Ovary (tissue), 9 donors: ENCODE measurements around the gene JPH3. TPM values are rescaled to one million over a fixed set of nuclear protein-coding genes. Genes with fewer than 3 reads are reported as not detected.

Experiments used
- DNase-seq, 5 donors: peaks; one replicate each; pipeline ENCODE4 v3.0.0-alpha.2; 2019 to 2020
- H3K27ac ChIP-seq, 2 donors: fragments of 200-600 bp; one replicate each; pipeline versions ENCODE4 v1.5.1 to v1.8.0; 2019 to 2022
- H3K27me3 ChIP-seq: fragments of 200-600 bp; one replicate; pipeline ENCODE4 v1.8.0; 2022
- H3K36me3 ChIP-seq: fragments of 200-600 bp; sonication (generic); one replicate; pipeline ENCODE4 v1.5.1; 2019
- H3K4me1 ChIP-seq: one replicate; pipeline ENCODE4 v1.8.1; 2013; ENCODE audit warnings: mild to moderate bottlenecking, moderate library complexity; ENCODE audit not compliant: insufficient read depth
- H3K4me3 ChIP-seq: fragments of 200-600 bp; sonication (generic); one replicate; pipeline ENCODE4 v1.5.1; 2017
- H3K9me3 ChIP-seq, 2 donors: fragments of 200-600 bp in 1 of 2; sonication (generic) in 1 of 2; one replicate each; pipeline versions ENCODE4 v1.5.1 to v1.8.1; 2013 to 2019; ENCODE audit warnings: mild to moderate bottlenecking in 1 of 2, moderate library complexity in 1 of 2
- CTCF ChIP-seq, 3 donors: fragments of 450-650 bp in 2 of 3; fragments of 200-600 bp in 1 of 3; IDR thresholded peaks; one replicate each; pipeline versions ENCODE4 v1.5.1 to v1.8.0; 2016 to 2022; ENCODE audit warnings: antibody characterized with exemption in 3 of 3, mild to moderate bottlenecking in 1 of 3
- EP300 ChIP-seq: sonication (generic); formaldehyde crosslinking; IDR thresholded peaks from one replicate; pipeline ENCODE4 v1.6.1; 2017; ENCODE audit warnings: antibody characterized with exemption
- POLR2A ChIP-seq: fragments of 450-650 bp; IDR thresholded peaks from one replicate; pipeline ENCODE4 v1.6.1; 2017; ENCODE audit warnings: antibody characterized with exemption, mild to moderate bottlenecking, moderate library complexity
- WGBS, 3 donors: extraction: QIAGEN DNeasy Blood & Tissue Kit in 1 of 3; methylation state at CpG; one replicate each; pipeline versions ENCODE4 v1.1.5 to v1.1.7; 2013 to 2017; 5-methylcytosine and 5-hydroxymethylcytosine counted together
- intact Hi-C, 4 donors: fragments of 100-400 bp; cut with DNase I; formaldehyde crosslinking; loops; one replicate each; pipeline versions ENCODE4 v1.11.0 to v1.15.1; 2022 to 2023
- polyA plus RNA-seq, 2 donors: library from polyadenylated mRNA; stranded (reverse); fragments of 200-250 nt in 1 of 2; fragments of 350-450 nt in 1 of 2; fragmentation: Illumina TruSeq in 1 of 2; extraction: RNeasy Lipid Tissue Mini Kit (QIAGEN cat#74804) in 1 of 2; gene quantifications; one replicate each; pipeline ENCODE4 v1.2.3, GENCODE V29; 2013 to 2014
- total RNA-seq, 7 donors: library from RNA; depleted of rRNA in 2 of 7; stranded (reverse); fragments of >200 nt in 2 of 7; fragmentation: NEBNext Ultra II Directional in 3 of 7; extraction: Animal tissue kit (Norgen Biotek cat#: 25700) in 3 of 7; gene quantifications; one replicate each; pipeline versions ENCODE4 v1.1.0 to v1.2.4, GENCODE V29; 2016 to 2023
- donor health status: DM: no; HTN: no; CAD: no; lungs with moderate emphysema.
- donor health status: DM: no; HTN: no; CAD: no.
- donor health status: Bipolar disorder and iron deficiency.
- donor health status: DM: yes; HTN: yes; CAD: no.
- donor health status: DM: no; HTN: no; CAD: no.
- donor health status: DM: yes; HTN: yes; CAD: no.

The JPH3 gene
- total and polyA plus RNA-seq, 9 donors: 0.11 to 0.62 (median 0.30) TPM; not detected in 3

DNA sequence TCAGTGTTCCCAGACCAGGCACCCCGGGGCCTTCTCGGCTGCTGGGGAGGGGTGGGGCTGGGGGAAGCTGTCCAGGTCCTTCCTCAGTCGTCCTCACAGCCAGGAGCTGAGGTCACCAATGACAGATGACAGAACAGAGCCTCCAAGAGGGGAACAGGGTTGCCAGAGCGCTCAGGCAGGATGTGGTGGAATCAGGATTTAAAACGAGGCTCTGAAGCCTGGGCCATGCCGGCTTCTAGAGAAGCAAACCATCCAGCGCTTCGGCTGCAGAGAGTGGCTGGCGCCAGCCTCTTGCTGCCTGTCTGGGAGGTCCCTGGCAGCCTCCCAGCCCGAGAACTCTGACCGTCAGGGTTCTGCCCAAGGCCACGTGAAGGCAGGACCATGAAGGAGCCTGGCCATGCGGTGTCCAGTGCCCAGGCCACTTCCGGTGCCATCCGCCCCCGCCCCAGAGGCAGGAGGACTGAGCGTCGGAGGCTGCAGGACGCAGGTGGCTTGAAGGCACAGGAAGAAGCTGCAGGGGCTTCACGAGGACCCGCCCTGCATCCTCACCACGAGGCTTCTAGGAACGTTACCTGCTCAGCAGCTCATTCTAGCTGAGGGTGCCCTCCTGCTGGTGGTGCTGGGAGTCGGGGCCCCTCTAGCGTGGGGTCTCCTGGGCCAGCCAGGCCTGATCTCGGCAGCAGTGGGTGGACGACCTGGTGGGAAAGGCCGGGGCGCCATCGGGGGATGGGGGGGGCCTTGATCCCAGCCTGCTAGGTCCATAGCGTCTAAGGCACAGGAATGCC, 85.0 kb downstream of the JPH3 start:
- Histone ChIP-seq H3K4me1 (no peaks in the 10 kb centered on the region), H3K27ac (no peak overlapping the region), H3K27me3 (no peaks in the 10 kb centered on the region), H3K4me3 (no peak overlapping the region), H3K36me3 (no peaks in the 10 kb centered on the region), H3K9me3 (no peaks in the 10 kb centered on the region)
- WGBS, 3 donors: 48 to 64% (median 60%) methylated on average over 27 to 31 of the region's 31 CpGs
- intact Hi-C loops: loop anchor here in 1 of 4 donors (10.0 kb wide), 1 partner anchor 57 kb away; no protein-coding TSS in a partner anchor
- no peak for DNase-seq
- TF ChIP-seq EP300 (no peak), POLR2A (no peak), CTCF (IDR thresholded peaks at IDR 0.05) (no peak)

DNA sequence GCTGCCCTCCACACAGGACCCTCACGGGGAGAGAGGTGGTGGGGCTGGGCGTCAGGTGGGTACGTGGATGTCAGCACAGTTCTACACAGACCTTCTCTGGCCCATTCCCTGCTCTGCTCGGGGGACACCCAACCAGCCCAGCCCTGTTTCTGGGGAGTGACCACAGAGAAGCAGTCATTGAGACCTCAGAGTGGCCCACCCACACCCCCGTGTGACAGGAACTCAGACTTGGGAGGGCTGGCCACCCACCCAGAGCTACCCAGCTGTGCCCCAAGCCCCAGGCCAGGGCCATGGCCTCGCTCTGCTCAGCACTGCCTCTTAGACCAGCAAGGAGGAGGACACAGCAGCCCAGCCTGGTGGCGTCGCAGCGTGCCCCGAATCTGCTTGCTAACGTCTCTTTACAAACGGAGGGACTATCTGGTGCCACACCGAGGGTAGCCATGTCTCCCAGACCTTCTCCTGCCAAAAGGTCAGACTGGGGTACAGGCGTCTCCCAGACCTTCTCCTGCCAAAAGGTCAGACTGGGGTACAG, 85.8 kb downstream of the JPH3 start:
- Histone ChIP-seq H3K9me3 (no peaks in the 10 kb centered on the region), H3K27me3 (no peaks in the 10 kb centered on the region), H3K36me3 (no peaks in the 10 kb centered on the region), H3K4me1 (no peaks in the 10 kb centered on the region), H3K4me3 (no peak overlapping the region), H3K27ac (no peak overlapping the region)
- TF ChIP-seq EP300: no peak
- no peak for TF ChIP-seq CTCF (IDR thresholded peaks at IDR 0.05)
- no peak for TF ChIP-seq POLR2A
- intact Hi-C loops: loop anchor here in 1 of 4 donors (10.0 kb wide), 1 partner anchor 57 kb away; no protein-coding TSS in a partner anchor
- 78 to 82% (median 82%) methylated on average over 14 of the region's 14 CpGs for WGBS, 3 donors
- DNase-seq: no peak

GRCh38 chr16:87688876-87689815, 86.8 kb downstream of the JPH3 start:
- TF ChIP-seq POLR2A (no peak), CTCF (IDR thresholded peaks at IDR 0.05) (no peak), EP300 (no peak)
- intact Hi-C loops: loop anchor here in 1 of 4 donors (10.0 kb wide), 1 partner anchor 56 kb away; no protein-coding TSS in a partner anchor
- no peak for DNase-seq
- no peaks in the 10 kb centered on the region for H3K36me3 ChIP-seq
- 83 to 87% (median 84%) methylated on average over 43 to 45 of the region's 45 CpGs for WGBS, 3 donors
- H3K4me3 ChIP-seq: no peak overlapping the region
- H3K4me1 ChIP-seq: no peaks in the 10 kb centered on the region
- H3K9me3 ChIP-seq: no peaks in the 10 kb centered on the region
- H3K27ac ChIP-seq: no peak overlapping the region
- no peaks in the 10 kb centered on the region for H3K27me3 ChIP-seq

GRCh38 chr16:87689956-87690465, 87.7 kb downstream of the JPH3 start:
- TF ChIP-seq CTCF (IDR thresholded peaks at IDR 0.05) (no peak), EP300 (no peak), POLR2A (no peak)
- no peak for DNase-seq
- intact Hi-C loops: loop anchor here in 2 of 4 donors (10.0 kb wide), 2 partner anchors 55 to 65 kb away; no protein-coding TSS in a partner anchor
- Histone ChIP-seq H3K27ac (no peak overlapping the region), H3K4me3 (no peak overlapping the region), H3K36me3 (no peaks in the 10 kb centered on the region), H3K4me1 (no peaks in the 10 kb centered on the region), H3K9me3 (no peaks in the 10 kb centered on the region), H3K27me3 (no peaks in the 10 kb centered on the region)
- 88 to 91% (median 90%) methylated on average over 45 to 46 of the region's 46 CpGs for WGBS, 3 donors
